Tibial nerve (tissue), 4 donors: ENCODE data around the gene G2E3. TPM values are rescaled to one million over a fixed set of nuclear protein-coding genes. Genes with fewer than 3 reads are reported as not detected.
"Not testable (repeated sequence)": the region's sequence is repeated elsewhere in the genome, so short reads cannot be mapped to it uniquely, and the experiment has no call there.

Source experiments
- DNase-seq, 2 donors: peaks; one replicate each; pipeline ENCODE4 v3.0.0-alpha.2; 2019; ENCODE audit warnings: low spot score in 2 of 2
- H3K27ac ChIP-seq, 4 donors: fragments of 200-600 bp; sonication (generic) in 3 of 4; one replicate each; pipeline ENCODE4 v1.5.1; 2017 to 2019; ENCODE audit warnings: mild to moderate bottlenecking in 1 of 4
- H3K27me3 ChIP-seq, 2 donors: fragments of 200-600 bp; sonication (generic) in 1 of 2; one replicate each; pipeline versions ENCODE4 v1.5.1 to v1.6.0; 2017 to 2019
- H3K36me3 ChIP-seq, 3 donors: fragments of 200-600 bp; sonication (generic); one replicate each; pipeline ENCODE4 v1.5.1; 2018 to 2019
- H3K4me1 ChIP-seq, 4 donors: fragments of 200-600 bp; sonication (generic) in 3 of 4; one replicate each; pipeline ENCODE4 v1.5.1; 2017 to 2019
- H3K4me3 ChIP-seq, 4 donors: fragments of 200-600 bp; sonication (generic) in 3 of 4; one replicate each; pipeline ENCODE4 v1.5.1; 2017 to 2019; ENCODE audit warnings: mild to moderate bottlenecking in 1 of 4, moderate library complexity in 1 of 4
- H3K9me3 ChIP-seq, 4 donors: fragments of 200-600 bp; sonication (generic) in 3 of 4; one replicate each; pipeline ENCODE4 v1.5.1; 2017 to 2019
- EP300 ChIP-seq, 2 donors: sonication (generic); formaldehyde crosslinking; IDR thresholded peaks; one replicate each; pipeline ENCODE4 v1.6.1; 2017; ENCODE audit warnings: antibody characterized with exemption in 2 of 2, mild to moderate bottlenecking in 1 of 2
- POLR2A ChIP-seq, 2 donors: fragments of 450-650 bp; IDR thresholded peaks; one replicate each; pipeline ENCODE4 v1.6.1; 2017; ENCODE audit warnings: antibody characterized with exemption in 2 of 2, mild to moderate bottlenecking in 2 of 2, moderate library complexity in 2 of 2
- WGBS, 2 donors: methylation state at CpG; one replicate each; pipeline ENCODE4 v1.1.5; 2018; 5-methylcytosine and 5-hydroxymethylcytosine counted together
- total RNA-seq, 4 donors: library from RNA; depleted of rRNA; stranded (reverse); fragments of >200 nt; gene quantifications; one replicate each; pipeline ENCODE4 v1.1.0, GENCODE V29; 2016
- TF ChIP-seq, protein P1 (sequence below), 5 experiments: fragments of 200-600 bp in 3 of 5; fragments of 450-650 bp in 2 of 5; sonication (generic) in 3 of 5; IDR thresholded peaks; one replicate each; pipeline ENCODE4 v1.5.1; 2016 to 2019; ENCODE audit warnings: antibody characterized with exemption in 5 of 5, mild to moderate bottlenecking in 3 of 5, moderate library complexity in 2 of 5

The G2E3 gene
- total RNA-seq, 4 donors from 2014 or later, result 10.3 to 21.0 (median 13.6) TPM

DNA sequence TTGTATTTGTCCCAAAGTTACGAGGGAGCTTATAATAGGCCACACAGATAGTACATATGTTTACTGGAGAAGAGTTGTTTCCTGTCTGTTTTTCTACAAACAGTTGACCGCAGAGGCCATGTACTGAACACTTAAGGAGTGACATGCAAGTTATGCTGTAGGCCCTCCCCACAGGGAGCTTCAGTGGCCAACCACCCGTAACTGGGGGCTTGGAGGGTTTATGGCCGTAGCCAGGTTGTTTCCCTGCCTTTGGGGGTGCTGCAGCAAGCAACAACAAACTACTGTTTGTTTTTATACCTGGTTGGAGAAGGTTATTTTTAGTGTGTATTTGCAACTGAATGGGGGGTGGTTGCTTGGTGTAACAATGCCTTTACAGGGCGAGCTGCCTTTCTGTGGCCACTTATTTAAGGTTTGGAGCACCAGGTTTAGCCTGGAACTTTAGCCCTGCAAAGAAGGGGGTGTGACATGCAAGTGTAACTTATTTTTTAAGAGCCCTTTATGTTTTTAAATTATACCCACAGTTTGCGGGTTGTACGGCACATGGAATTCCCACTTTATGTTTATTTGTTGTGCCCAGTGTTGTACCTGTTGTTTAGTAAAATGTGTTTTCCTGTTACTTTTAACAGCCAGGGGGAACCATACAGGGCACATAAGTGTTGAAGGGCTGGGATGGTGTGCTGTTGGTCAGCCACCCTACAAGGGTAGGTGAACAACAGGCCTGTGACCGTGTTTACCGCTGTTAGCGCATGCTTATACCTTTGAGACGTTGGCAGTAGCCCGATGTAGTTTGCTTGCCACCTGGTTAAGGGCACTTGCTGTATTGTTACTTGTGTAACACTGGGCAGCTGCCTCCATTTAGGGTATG, 29.9 kb upstream of the G2E3 start:
- H3K9me3 ChIP-seq, result no peaks in the 10 kb centered on the region
- TF ChIP-seq POLR2A (IDR thresholded peaks at IDR 0.05) (no peak), EP300 (IDR thresholded peaks at IDR 0.05) (no peak)
- TF ChIP-seq, protein P1, sequence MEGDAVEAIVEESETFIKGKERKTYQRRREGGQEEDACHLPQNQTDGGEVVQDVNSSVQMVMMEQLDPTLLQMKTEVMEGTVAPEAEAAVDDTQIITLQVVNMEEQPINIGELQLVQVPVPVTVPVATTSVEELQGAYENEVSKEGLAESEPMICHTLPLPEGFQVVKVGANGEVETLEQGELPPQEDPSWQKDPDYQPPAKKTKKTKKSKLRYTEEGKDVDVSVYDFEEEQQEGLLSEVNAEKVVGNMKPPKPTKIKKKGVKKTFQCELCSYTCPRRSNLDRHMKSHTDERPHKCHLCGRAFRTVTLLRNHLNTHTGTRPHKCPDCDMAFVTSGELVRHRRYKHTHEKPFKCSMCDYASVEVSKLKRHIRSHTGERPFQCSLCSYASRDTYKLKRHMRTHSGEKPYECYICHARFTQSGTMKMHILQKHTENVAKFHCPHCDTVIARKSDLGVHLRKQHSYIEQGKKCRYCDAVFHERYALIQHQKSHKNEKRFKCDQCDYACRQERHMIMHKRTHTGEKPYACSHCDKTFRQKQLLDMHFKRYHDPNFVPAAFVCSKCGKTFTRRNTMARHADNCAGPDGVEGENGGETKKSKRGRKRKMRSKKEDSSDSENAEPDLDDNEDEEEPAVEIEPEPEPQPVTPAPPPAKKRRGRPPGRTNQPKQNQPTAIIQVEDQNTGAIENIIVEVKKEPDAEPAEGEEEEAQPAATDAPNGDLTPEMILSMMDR (IDR thresholded peaks at IDR 0.05), result no peak
- no peaks in the 10 kb centered on the region for H3K27me3 ChIP-seq
- no peaks in the 10 kb centered on the region for H3K4me1 ChIP-seq
- H3K4me3 ChIP-seq, result no peak overlapping the region
- WGBS, 2 donors, result 84 to 85% methylated on average over 12 of the region's 12 CpGs
- no peak for DNase-seq
- H3K27ac ChIP-seq, result no peak overlapping the region
- H3K36me3 ChIP-seq, result no peaks in the 10 kb centered on the region

DNA sequence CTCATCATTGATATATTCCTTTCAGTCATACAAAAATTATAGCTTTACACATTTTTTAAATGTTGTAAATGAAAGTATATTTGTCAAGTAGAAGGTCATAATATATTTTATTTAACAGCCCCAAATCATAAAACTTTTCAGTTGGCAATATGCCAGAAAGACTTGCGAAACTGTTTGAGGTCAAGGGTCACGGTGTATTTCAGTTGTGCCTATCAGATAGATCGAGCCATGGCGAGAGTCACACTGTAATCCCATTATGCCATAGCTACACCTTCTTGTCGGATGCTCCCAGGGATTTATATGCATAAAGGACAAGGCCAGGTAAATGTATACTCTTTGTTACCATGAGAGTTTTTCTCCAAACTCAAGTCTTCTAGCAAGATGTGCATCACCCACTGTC, 26.7 kb upstream of the G2E3 start:
- Histone ChIP-seq H3K27ac (no peak overlapping the region), H3K4me3 (no peak overlapping the region)

DNA sequence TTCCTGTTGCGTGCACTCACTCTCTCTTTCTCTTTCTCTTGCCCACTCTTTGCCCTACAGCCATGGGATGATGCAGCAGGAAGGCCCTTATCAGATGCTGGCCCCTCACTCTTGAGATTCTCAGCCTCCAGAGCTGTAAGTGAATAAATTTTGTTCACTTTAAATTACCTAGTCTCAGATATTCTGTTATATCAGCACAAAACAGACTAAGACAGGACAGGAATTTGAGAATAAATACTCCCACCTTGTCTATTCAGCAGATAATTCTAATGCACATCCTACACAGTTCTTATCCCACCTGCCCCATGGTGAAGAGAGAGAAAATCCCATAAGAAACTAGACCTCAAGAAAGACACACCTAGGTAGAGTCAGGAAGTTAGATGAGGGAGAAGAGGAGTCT, 25.8 kb upstream of the G2E3 start:
- WGBS, 2 donors, result 100% methylated on average over 1 of the region's 1 CpG
- DNase-seq, result no peak
- no peaks in the 10 kb centered on the region for H3K36me3 ChIP-seq
- H3K4me1 ChIP-seq, result no peaks in the 10 kb centered on the region
- no peaks in the 10 kb centered on the region for H3K27me3 ChIP-seq
- TF ChIP-seq POLR2A (IDR thresholded peaks at IDR 0.05) (no peak), EP300 (IDR thresholded peaks at IDR 0.05) (no peak)
- TF ChIP-seq, protein P1 (IDR thresholded peaks at IDR 0.05), result no peak
- no peak overlapping the region for H3K4me3 ChIP-seq
- H3K27ac ChIP-seq, result no peak overlapping the region
- H3K9me3 ChIP-seq, result no peaks in the 10 kb centered on the region

More for the DNA sequence above, 26.7 kb upstream of the G2E3 start:
- no peaks in the 10 kb centered on the region for H3K36me3 ChIP-seq
- no peak for DNase-seq
- H3K4me1 ChIP-seq, result no peaks in the 10 kb centered on the region
- H3K27me3 ChIP-seq, result no peaks in the 10 kb centered on the region
- TF ChIP-seq POLR2A (IDR thresholded peaks at IDR 0.05) (no peak), EP300 (IDR thresholded peaks at IDR 0.05) (no peak)
- TF ChIP-seq, protein P1 (IDR thresholded peaks at IDR 0.05), result no peak
- WGBS, 2 donors, result 75 to 81% methylated on average over 5 of the region's 5 CpGs
- H3K9me3 ChIP-seq, result no peaks in the 10 kb centered on the region

DNA sequence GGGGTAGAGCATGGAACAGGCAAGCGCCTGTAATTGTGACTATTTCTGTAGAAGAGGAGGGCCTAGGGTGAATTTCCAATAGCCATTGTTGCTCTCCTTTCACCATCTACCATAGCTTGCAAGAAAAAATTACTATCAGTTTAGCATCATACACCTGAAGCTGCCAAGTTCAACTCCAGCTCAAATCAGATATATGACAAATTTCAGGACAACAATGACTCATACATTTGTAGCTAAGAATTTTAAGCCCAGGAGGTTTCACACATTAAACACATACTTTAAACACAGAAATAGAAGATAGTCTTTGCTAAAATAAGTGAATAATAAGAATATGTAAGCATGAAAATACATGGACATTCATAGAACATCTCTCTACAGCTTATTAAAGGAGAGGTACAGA, 17.6 kb upstream of the G2E3 start:
- Histone ChIP-seq H3K9me3 (peaks cover 0 to under 1% (median 0%) of the 10 kb centered on the region in 4 donors), H3K27ac (no peak overlapping the region), H3K4me1 (no peaks in the 10 kb centered on the region), H3K27me3 (no peaks in the 10 kb centered on the region), H3K36me3 (no peaks in the 10 kb centered on the region), H3K4me3 (no peak overlapping the region)
- 88 to 95% methylated on average over 1 of the region's 1 CpG for WGBS, 2 donors
- no peak for DNase-seq
- TF ChIP-seq POLR2A (IDR thresholded peaks at IDR 0.05), result no peak
- TF ChIP-seq, protein P1 (IDR thresholded peaks at IDR 0.05), result no peak

DNA sequence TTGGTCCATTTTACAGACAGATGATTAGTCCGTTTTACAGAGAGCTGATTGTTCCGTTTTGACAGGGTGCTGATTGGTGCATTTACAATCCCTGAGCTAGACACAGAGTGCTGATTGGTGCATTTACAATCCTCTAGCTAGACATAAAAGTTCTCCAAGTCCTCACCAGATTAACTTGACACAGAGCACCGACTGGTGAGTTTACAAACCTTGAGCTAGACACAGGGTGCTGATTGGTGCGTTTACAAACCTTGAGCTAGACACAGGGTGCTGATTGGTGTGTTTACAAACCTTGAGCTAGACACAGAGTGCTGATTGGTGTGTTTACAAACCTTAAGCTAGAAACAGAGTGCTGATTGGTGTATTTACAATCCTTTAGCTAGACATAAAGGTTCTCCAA, 12.2 kb upstream of the G2E3 start:
- H3K4me1 ChIP-seq, H3K9me3 ChIP-seq, H3K27me3 ChIP-seq, H3K27ac ChIP-seq, H3K4me3 ChIP-seq, DNase-seq, H3K36me3 ChIP-seq: not testable (repeated sequence)
- 82 to 88% methylated on average over 4 of the region's 4 CpGs for WGBS, 2 donors
